ENCODE measurements around the gene SRCIN1.

Gene SRCIN1

DNA sequence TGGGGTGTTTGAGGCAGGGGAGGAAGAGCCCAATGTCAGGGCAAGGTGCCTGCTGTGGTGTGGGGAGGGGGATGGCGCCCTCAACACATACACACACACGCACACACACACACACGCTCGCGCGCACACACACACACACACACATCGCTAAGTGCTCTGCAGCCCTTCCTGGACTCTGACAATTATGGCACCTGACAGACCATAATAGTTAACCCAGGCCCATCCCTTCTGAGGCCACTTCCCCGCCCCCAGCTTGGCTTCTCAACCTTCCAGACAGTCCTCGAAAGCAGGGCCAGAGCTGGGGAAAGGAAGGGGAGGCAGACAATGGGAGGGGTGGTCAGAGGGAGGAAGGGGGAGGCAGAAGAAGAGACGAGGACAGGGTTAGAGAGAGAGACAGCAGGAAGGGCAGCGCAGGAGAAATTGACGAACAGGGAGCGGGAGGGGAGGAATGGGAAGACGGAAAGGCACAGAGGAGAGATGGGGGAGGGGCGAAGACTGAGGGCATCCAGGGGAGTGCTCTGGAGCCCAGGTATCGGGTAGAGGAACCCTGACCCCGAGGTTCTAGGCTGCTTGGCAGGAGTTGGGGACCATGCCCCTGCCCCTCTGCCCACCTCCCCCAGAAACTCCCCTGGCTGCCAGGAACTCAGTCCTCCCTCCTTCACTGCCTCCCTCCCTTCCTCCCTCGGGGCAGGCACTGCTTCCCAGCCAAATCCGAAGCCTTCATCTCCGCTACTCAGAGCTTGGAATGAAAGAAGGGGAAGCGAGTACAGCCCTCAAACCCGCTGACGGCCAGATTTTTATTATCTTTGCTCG lies 4.0 kb downstream of the SRCIN1 start:
- no peaks in the 10 kb centered on the region for H3K27me3 ChIP-seq (ENCODE audit: control insufficient read depth, insufficient read depth, low read length)
- H3K4me1 ChIP-seq, result peaks cover 2% of the 10 kb centered on the region
- H3K4me3 ChIP-seq (ENCODE audit: low read depth, low read length), result no peak overlapping the region
- TF ChIP-seq, protein P1, sequence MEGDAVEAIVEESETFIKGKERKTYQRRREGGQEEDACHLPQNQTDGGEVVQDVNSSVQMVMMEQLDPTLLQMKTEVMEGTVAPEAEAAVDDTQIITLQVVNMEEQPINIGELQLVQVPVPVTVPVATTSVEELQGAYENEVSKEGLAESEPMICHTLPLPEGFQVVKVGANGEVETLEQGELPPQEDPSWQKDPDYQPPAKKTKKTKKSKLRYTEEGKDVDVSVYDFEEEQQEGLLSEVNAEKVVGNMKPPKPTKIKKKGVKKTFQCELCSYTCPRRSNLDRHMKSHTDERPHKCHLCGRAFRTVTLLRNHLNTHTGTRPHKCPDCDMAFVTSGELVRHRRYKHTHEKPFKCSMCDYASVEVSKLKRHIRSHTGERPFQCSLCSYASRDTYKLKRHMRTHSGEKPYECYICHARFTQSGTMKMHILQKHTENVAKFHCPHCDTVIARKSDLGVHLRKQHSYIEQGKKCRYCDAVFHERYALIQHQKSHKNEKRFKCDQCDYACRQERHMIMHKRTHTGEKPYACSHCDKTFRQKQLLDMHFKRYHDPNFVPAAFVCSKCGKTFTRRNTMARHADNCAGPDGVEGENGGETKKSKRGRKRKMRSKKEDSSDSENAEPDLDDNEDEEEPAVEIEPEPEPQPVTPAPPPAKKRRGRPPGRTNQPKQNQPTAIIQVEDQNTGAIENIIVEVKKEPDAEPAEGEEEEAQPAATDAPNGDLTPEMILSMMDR (IDR thresholded peaks at IDR 0.05), result no peak
- H3K36me3 ChIP-seq (ENCODE audit: control insufficient read depth, insufficient read depth, low read length), result no peaks in the 10 kb centered on the region
- H3K9ac ChIP-seq, result no peak overlapping the region
- H3K9me3 ChIP-seq (ENCODE audit: control insufficient read depth, low read length), result no peaks in the 10 kb centered on the region
- peak overlapping the region; percentile 53 for H2AFZ ChIP-seq
- H3K27ac ChIP-seq, result no peak overlapping the region
- no peaks in the 10 kb centered on the region for H3K79me2 ChIP-seq
- H3K4me2 ChIP-seq (ENCODE audit: low read length), result peak overlapping the region; percentile 26

DNA sequence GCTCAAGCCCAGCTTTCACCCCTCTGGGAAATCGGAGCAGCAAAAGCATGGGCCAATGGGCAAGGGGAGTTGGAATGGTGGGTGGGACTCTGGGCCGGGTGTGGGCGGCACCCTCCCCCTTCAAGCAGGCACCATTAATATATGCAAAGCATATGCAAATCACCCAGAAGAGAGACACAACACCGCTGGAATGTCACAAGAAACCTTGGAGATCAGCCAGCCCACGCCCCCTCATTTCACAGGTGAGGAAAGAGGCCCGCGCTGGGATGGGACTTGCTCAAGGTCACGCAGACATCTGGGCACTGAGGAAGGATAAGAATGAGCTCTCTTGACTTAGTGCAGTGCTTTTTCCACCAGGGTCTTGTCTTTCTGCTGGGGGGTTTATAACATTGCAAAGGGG lies 4.8 kb downstream of the SRCIN1 start:
- Histone ChIP-seq H3K27ac (no peak overlapping the region), H2AFZ (no peak overlapping the region), H3K27me3 (ENCODE audit: control insufficient read depth, insufficient read depth, low read length) (no peaks in the 10 kb centered on the region), H3K9me3 (ENCODE audit: control insufficient read depth, low read length) (no peaks in the 10 kb centered on the region), H3K79me2 (no peaks in the 10 kb centered on the region), H3K36me3 (ENCODE audit: control insufficient read depth, insufficient read depth, low read length) (no peaks in the 10 kb centered on the region), H3K4me3 (ENCODE audit: low read depth, low read length) (no peak overlapping the region), H3K9ac (no peak overlapping the region), H3K4me2 (ENCODE audit: low read length) (peak overlapping the region; percentile 1), H3K4me1 (peaks cover 2% of the 10 kb centered on the region)
- TF ChIP-seq, protein P1 (IDR thresholded peaks at IDR 0.05), result no peak

DNA sequence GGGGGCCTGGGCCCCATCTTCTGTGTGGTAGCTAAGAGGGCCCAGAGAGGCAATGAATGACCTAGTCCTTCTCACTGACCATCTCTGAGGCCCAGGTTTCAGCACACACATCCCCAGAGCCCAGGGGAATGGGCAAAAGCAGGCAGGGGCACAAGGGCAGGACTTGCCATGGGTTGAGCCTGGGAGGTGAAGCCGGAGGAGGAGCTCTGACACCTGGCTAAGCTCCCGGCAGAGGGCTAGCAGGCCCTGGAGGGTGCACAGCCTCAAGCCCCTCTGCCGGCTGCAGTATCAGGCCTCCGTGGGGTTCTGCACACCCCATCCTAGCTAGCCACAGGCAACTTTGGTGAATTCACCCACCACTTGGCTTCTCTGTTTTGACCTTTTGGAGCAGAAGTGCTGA lies 5.3 kb downstream of the SRCIN1 start:
- Histone ChIP-seq H3K27me3 (ENCODE audit: control insufficient read depth, insufficient read depth, low read length) (no peaks in the 10 kb centered on the region), H3K36me3 (ENCODE audit: control insufficient read depth, insufficient read depth, low read length) (no peaks in the 10 kb centered on the region), H3K4me3 (ENCODE audit: low read depth, low read length) (no peak overlapping the region), H3K4me1 (peaks cover 2% of the 10 kb centered on the region), H3K27ac (no peak overlapping the region), H3K79me2 (no peaks in the 10 kb centered on the region), H3K4me2 (ENCODE audit: low read length) (no peak overlapping the region), H3K9ac (no peak overlapping the region), H3K9me3 (ENCODE audit: control insufficient read depth, low read length) (no peaks in the 10 kb centered on the region), H2AFZ (no peak overlapping the region)
- TF ChIP-seq, protein P1 (IDR thresholded peaks at IDR 0.05), result no peak

DNA sequence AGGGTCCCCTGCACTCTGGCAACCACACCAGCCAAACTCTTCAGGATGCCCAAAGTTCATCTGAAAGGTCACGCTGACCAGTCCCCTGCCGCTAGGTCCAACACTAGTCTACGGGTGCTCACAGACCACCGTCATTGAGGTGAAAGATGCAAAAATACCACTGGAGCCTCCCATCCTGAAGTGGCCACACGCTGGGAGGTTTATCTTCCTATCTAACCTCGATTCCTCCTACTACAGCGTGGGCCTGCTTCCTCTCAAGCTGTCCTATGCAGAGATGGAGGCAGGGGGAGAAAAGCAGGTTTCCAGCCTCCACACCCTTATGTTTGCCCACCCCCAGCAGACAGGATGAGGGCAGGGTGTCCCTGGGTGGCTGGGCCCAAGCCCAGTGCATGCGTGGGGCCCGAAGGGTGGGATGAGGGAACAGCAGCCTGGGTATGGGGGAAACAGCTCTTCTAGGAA lies 6.3 kb downstream of the SRCIN1 start:
- H3K36me3 ChIP-seq (ENCODE audit: control insufficient read depth, insufficient read depth, low read length), result no peaks in the 10 kb centered on the region
- no peak overlapping the region for H2AFZ ChIP-seq
- TF ChIP-seq, protein P1 (IDR thresholded peaks at IDR 0.05), result no peak
- no peaks in the 10 kb centered on the region for H3K9me3 ChIP-seq (ENCODE audit: control insufficient read depth, low read length)
- no peaks in the 10 kb centered on the region for H3K79me2 ChIP-seq
- H3K4me2 ChIP-seq (ENCODE audit: low read length), result no peak overlapping the region
- H3K9ac ChIP-seq, result no peak overlapping the region
- H3K4me1 ChIP-seq, result peaks cover 2% of the 10 kb centered on the region
- H3K27me3 ChIP-seq (ENCODE audit: control insufficient read depth, insufficient read depth, low read length), result no peaks in the 10 kb centered on the region
- no peak overlapping the region for H3K4me3 ChIP-seq (ENCODE audit: low read depth, low read length)
- H3K27ac ChIP-seq, result no peak overlapping the region

DNA sequence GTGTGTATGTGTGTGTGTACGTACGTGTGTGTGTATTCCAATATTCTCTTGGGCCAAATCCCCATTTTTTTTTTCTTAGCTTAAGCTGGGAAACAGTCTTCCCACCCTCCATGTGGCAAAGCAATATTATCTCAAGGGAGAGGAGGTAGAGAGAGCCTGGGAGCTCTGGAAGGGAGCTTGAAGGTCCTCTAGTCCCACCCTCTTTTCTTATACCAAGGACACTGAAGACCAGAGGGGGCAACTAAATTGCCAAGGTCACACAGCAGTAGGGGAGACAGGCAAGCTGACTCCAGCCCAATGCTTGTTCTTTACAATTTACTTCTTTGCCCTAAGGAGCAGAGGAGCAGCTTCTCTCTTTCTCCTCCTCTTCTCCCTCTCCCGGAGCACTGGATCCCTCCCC lies 6.8 kb downstream of the SRCIN1 start:
- Histone ChIP-seq H3K9ac (no peak overlapping the region), H3K27me3 (ENCODE audit: control insufficient read depth, insufficient read depth, low read length) (no peaks in the 10 kb centered on the region), H3K9me3 (ENCODE audit: control insufficient read depth, low read length) (no peaks in the 10 kb centered on the region), H3K27ac (no peak overlapping the region), H3K4me2 (ENCODE audit: low read length) (no peak overlapping the region), H3K36me3 (ENCODE audit: control insufficient read depth, insufficient read depth, low read length) (no peaks in the 10 kb centered on the region), H3K4me1 (peaks cover 2% of the 10 kb centered on the region), H2AFZ (no peak overlapping the region), H3K79me2 (no peaks in the 10 kb centered on the region), H3K4me3 (ENCODE audit: low read depth, low read length) (no peak overlapping the region)
- TF ChIP-seq, protein P1 (IDR thresholded peaks at IDR 0.05), result no peak
